HG02884 (cell line): Measurements from ENCODE around the gene FXN.
"Not testable (repeated sequence)": the region's sequence is repeated elsewhere in the genome, so short reads cannot be mapped to it uniquely, and the experiment has no call there.

Source experiments
- ATAC-seq: cut with Tn5 transposase; IDR thresholded peaks from one replicate; pipeline ENCODE4 v1.9.1; 2021; ENCODE audit warnings: mild to moderate bottlenecking, moderate library complexity; ENCODE audit not compliant: unreplicated experiment

The FXN gene

GRCh38 chr9:69035438-69036308 lies at the start of gene FXN:
Gene FXN, plus strand, starts transcription at chr9:69035752. Its CDS starts 31 bp downstream, at chr9:69035783.
- peak; percentile 92 for ATAC-seq

GRCh38 chr9:68986949-68987348 lies 48.6 kb upstream of the FXN start:
- ATAC-seq: not testable (repeated sequence)

- ATAC-seq: no peak
Measured at GRCh38 chr9:68991457-68991856, 44.1 kb upstream of the FXN start.

GRCh38 chr9:68995776-68996175 lies 39.8 kb upstream of the FXN start:
- ATAC-seq: no peak

- ATAC-seq: no peak
Measured at GRCh38 chr9:68996462-68996861, 39.1 kb upstream of the FXN start.

- ATAC-seq: no peak
Measured at GRCh38 chr9:68997666-68998065, 37.9 kb upstream of the FXN start.

- ATAC-seq: no peak
Measured at GRCh38 chr9:68998385-68998784, 37.2 kb upstream of the FXN start.

GRCh38 chr9:68998812-68999211 lies 36.7 kb upstream of the FXN start:
- no peak for ATAC-seq

GRCh38 chr9:68999393-69000105 lies 36.0 kb upstream of the FXN start:
- ATAC-seq: peak; percentile 93

- ATAC-seq: no peak
Measured at GRCh38 chr9:69001921-69002320, 33.6 kb upstream of the FXN start.

GRCh38 chr9:69003051-69003450 lies 32.5 kb upstream of the FXN start:
- no peak for ATAC-seq

- ATAC-seq: no peak
Measured at GRCh38 chr9:69004836-69005235, 30.7 kb upstream of the FXN start.

GRCh38 chr9:69009708-69010107 lies 25.8 kb upstream of the FXN start:
- no peak for ATAC-seq

- ATAC-seq: no peak
Measured at GRCh38 chr9:69012696-69013381, 22.7 kb upstream of the FXN start.

- ATAC-seq: no peak
Measured at GRCh38 chr9:69013382-69013727, 22.2 kb upstream of the FXN start.

- no peak for ATAC-seq
Measured at GRCh38 chr9:69014013-69014412, 21.5 kb upstream of the FXN start, which contains the start of gene PRKACG. Gene PRKACG, minus strand, starts transcription at chr9:69014113. Its CDS starts 21 bp downstream, at chr9:69014092.

- ATAC-seq: no peak
Measured at GRCh38 chr9:69016191-69017096, 19.1 kb upstream of the FXN start.

- no peak for ATAC-seq
Measured at GRCh38 chr9:69018737-69019136, 16.8 kb upstream of the FXN start.

- no peak for ATAC-seq
Measured at GRCh38 chr9:69019808-69020207, 15.7 kb upstream of the FXN start.

- ATAC-seq: no peak
Measured at GRCh38 chr9:69020301-69021145, 15.0 kb upstream of the FXN start.
